DMS 273 treated with DMSO at 0.1 percent for 48 hours (cell line): ENCODE results near the gene RNF13.

Experiments used
- DNase-seq: peaks from one replicate; lab custom pipeline; 2025; lab: John Stamatoyannopoulos, UW

Gene RNF13

DNA sequence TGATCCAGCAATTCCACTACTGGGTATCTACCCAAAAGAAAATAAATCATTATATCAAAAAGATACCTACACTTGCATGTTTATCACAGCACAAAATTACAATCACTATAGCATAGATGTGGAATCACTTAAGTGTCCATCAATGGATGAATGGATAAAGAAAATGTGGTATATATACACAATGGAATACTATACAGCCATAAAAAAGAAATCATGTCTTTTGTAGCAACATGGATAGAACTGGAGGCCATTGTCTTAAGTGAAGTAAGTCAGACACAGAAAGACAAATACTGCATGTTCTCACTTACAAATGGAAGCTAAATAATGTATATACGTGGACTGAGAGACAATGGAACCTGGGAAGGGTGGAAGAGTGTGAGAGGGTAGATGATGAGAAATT, 185.9 kb downstream of the RNF13 start:
- no peak for DNase-seq

DNA sequence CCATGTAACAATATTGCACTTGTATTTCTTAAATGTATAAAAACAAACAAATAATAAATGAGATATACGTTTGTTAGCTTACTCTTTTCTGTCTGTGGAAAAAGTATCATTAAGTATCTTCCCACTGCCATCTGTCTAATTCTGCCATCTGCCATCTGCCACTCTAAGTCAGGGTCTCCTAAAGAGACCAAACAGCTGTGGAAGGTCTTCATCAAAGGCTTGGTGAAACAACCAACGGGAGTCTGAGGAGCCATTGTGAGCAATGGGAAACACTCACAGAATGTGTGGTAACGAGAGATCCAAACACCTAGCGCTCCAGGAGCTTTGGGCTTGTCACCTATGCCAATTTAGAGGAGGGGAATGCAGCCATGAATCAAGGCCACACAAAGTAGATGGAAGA, 186.4 kb downstream of the RNF13 start:
- no peak for DNase-seq

DNA sequence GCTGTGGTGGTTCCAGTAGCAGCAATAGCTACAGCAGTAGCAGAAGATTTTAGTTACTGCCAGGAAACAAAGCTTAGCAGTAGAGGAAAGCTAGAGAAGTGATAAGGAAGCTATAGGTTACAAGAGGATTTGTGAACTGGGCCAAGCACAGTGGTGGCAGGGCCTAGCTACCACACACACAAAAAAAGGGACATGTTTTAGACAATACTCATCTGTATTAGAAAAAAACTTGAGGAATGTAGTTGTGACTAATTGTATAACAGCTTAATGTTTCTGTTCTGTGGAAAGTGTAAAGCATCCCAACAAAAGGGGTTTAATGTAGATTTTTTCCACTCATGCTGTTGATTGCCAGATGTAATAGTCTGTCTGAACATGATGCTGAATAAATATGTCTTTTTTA, 187.6 kb downstream of the RNF13 start:
- DNase-seq, result no peak

DNA sequence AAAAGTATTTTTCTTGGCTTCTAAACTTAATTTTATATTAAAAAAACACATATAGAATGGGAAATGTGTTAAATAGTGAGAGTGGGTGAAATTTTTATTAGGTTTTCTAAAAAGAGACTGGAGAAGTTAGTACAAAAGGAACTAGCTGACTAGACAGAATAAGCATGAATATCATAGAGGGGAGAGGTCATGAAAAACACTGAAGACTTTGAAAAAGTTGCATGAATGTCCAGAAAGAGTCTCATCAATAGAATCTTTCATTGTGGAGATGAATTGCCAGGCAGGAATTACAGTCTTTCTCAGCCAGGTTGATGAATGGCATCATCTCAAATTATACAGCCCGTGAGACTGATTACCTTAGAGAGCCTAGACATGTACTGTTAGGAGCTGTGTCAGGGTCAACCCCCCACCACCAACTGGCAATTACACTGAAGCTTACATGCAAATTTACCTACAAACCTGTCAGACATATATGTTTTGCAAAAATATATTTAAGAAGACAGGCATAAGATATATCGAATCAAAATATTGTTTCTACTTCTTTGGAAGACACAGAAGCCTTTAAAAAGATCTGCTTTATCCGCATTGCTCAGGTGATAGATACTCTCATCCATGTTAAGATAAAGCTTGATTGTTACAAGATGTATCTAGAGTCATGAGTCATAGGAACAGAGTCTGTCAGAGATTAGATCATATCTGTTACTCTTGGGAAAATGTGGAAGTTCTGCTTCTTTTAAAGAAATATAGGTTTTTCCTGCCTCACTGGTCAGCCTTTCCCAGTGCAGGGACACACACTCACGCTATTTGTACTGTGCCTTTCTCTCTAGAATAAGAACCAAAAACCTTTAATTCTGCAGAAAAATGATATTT, 192.5 kb downstream of the RNF13 start:
- no peak for DNase-seq

DNA sequence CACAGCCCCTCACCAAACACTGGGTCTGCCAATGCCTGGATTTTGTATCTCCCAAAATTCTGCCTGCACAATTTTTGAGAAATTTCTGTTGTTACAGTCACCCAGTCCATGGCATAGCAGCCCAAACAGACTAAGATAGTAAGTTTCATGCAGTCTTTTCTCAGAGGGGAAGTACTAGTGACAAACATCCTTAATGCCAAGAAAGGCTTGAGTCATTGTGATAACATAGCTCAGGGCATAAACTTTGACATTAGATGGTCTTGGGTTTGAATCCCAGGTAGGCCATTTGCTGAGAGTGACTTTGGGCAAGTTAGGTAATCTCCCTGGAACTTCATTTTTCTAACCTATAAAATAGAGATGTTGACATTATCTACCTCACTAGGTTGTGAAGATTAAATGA, 193.8 kb downstream of the RNF13 start:
- no peak for DNase-seq
